Kidney epithelial cell (primary cell): ENCODE results near the gene CRISP2. TPM values are rescaled to one million over a fixed set of nuclear protein-coding genes. Genes with fewer than 3 reads are reported as not detected.

Source experiments
- DNase-seq: peaks from one replicate; pipeline ENCODE4 v3.0.0-alpha.2; 2010; ENCODE audit warnings: low read depth
- H3K27me3 ChIP-seq: 2 replicates; pipeline ENCODE4 v1.6.0; 2011; ENCODE audit warnings: low read length; ENCODE audit not compliant: control insufficient read depth, insufficient read depth
- H3K36me3 ChIP-seq: 2 replicates; pipeline ENCODE4 v1.5.1; 2011; ENCODE audit warnings: low read length; ENCODE audit not compliant: control insufficient read depth, insufficient read depth
- H3K4me3 ChIP-seq: 2 replicates; pipeline ENCODE4 v1.5.1; 2011; ENCODE audit warnings: low read depth, mild to moderate bottlenecking, control low read depth, low read length
- total RNA-seq: library from RNA; depleted of rRNA; stranded (reverse); fragments of >200 nt; gene quantifications from 2 replicates; pipeline ENCODE4 v1.2.3, GENCODE V29; 2015
- TF ChIP-seq, protein P1 (sequence below): IDR thresholded peaks from 2 replicates; pipeline ENCODE4 v1.5.1; 2011; ENCODE audit warnings: mild to moderate bottlenecking, moderate library complexity, low read length, control low read depth, inconsistent platforms; ENCODE audit not compliant: insufficient read depth, poor library complexity, severe bottlenecking

Gene CRISP2
- total RNA-seq, 1 donor from 2014 or later: not detected

DNA sequence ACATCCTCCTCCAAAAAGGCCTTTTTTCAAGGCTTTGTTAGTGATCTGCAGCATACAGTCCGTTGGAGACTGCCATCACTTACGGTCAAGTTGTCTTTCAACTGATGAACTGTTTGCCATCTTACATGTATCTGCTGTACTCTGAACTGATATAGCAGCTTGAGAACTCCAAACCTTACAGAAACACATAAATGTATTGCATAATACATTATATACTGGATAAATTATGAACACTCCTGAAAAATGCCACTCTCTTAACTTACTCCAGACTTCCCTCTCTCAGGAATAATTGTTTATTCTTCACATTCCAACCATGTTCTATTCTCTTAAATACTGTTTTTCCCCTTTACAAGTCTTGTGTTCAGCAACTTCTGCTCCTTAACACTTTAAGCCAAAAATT lies 62.1 kb downstream of the CRISP2 start:
- TF ChIP-seq, protein P1, sequence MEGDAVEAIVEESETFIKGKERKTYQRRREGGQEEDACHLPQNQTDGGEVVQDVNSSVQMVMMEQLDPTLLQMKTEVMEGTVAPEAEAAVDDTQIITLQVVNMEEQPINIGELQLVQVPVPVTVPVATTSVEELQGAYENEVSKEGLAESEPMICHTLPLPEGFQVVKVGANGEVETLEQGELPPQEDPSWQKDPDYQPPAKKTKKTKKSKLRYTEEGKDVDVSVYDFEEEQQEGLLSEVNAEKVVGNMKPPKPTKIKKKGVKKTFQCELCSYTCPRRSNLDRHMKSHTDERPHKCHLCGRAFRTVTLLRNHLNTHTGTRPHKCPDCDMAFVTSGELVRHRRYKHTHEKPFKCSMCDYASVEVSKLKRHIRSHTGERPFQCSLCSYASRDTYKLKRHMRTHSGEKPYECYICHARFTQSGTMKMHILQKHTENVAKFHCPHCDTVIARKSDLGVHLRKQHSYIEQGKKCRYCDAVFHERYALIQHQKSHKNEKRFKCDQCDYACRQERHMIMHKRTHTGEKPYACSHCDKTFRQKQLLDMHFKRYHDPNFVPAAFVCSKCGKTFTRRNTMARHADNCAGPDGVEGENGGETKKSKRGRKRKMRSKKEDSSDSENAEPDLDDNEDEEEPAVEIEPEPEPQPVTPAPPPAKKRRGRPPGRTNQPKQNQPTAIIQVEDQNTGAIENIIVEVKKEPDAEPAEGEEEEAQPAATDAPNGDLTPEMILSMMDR: no peak
- Histone ChIP-seq H3K36me3 (no peaks in the 10 kb centered on the region), H3K27me3 (no peaks in the 10 kb centered on the region), H3K4me3 (no peak overlapping the region)
- DNase-seq: no peak

DNA sequence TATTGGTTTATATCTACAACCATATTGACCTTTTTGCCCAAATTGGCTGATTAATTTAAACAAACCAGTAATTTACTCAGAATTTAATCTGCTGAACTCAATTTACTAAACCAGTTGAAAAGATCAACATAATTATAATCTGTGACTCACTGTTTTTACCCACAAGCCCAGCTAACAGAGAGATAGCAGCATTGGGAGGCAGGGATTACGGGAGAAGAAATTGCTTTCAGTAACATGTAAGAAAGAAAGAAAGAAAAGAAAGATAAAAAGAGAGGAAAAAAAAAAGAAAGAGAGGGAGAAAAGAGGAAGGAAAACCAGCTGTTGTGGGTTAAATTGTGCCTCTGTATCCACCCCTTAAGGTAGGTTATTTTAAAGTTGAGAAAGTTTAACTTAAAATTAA lies 63.4 kb downstream of the CRISP2 start:
- Histone ChIP-seq H3K36me3 (no peaks in the 10 kb centered on the region), H3K4me3 (no peak overlapping the region), H3K27me3 (no peaks in the 10 kb centered on the region)
- TF ChIP-seq, protein P1: no peak
- DNase-seq: no peak

DNA sequence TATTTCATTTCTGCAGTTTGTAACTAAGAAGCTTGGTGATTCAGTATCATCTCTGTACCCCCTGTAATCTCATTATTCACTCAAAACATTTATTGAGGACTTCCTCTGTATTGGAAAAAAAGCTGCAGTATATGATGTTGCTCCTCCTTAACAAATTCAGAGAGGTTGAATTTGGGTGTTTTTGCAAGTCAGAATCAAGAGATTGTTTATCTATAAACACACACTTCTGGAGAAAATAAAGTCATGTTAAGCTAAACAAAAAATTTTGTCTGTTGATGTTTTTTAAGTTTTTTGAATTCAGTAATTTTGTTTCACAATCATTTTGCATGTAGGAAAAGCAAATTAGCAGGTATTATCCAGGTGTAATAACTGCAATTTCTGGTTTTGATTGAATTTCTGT lies 65.3 kb downstream of the CRISP2 start:
- TF ChIP-seq, protein P1: no peak
- no peaks in the 10 kb centered on the region for H3K36me3 ChIP-seq

DNA sequence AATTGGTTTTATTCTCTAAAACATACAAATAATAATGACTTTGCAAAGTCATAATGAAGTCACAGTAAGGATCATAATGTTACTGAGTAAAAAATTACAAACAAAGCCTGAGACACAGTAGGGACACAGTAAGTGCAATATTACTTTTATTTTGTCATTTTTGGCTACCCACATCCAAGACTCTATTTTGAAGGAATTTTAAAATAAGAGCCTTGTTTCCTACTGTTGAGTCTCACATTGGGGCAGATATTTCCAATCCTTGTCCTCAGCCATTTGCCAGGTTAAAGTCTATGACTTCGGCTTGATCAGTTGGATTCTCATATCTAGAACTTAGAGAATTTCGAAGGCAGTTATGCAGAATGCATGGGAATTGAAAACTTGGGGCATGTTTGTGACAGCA lies 65.9 kb downstream of the CRISP2 start:
- H3K27me3 ChIP-seq: no peaks in the 10 kb centered on the region
- no peak for DNase-seq
- no peaks in the 10 kb centered on the region for H3K36me3 ChIP-seq
- no peak overlapping the region for H3K4me3 ChIP-seq
- TF ChIP-seq, protein P1: no peak

More for the DNA sequence above, 65.3 kb downstream of the CRISP2 start:
- Histone ChIP-seq H3K27me3 (no peaks in the 10 kb centered on the region), H3K4me3 (no peak overlapping the region)
- DNase-seq: no peak

DNA sequence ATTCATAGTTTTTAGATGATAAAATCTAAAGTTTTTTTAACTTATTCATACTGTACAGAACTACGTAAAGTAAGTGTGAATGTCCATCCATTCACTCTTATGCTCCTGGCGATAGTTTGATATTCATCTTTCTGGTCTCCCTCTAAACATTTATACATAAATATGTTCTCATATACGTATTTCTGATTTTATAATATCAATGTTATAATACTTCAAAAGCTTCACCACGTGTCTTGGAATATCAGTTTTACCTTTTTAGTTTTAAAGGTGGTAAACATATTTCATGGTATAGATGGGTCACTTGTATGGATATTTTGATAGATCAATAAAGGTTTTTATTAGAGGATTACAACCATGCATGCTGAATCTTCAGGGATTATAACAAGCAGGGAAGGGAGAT lies 66.4 kb downstream of the CRISP2 start:
- TF ChIP-seq, protein P1: no peak
- Histone ChIP-seq H3K4me3 (no peak overlapping the region), H3K27me3 (no peaks in the 10 kb centered on the region)

DNA sequence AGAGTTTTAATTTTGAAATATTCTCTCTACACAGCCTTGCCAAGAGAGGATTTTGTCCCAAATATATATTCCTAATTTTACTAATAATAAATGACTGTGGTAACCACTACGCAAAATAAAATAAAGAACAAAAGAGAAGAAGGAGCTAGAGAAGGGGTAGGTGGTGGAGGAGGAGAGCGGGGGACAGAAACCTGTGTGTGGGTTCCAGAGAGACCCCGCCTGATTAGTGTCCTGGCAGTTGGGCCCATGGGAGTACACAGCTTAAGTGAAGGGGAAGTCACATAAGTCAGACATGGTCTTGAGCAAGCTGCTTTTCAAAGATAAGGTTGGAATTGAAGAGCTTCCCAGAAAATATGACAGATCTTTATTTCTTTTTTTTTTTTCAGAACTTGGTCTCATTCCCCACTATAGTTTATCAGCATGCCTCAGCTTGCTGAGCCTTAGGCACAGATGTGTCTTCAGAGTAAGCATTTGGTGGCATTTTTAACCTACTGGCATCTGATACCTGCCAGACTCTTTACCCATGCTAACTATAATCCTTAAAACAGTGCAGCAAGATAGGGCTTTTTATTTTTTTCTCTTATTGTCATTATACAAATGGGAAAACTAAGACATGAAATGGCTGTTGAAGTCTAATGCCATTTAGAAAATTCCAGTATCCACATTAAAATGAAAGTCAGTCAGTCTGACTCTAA lies 67.1 kb downstream of the CRISP2 start:
- Histone ChIP-seq H3K27me3 (no peaks in the 10 kb centered on the region), H3K4me3 (no peak overlapping the region), H3K36me3 (no peaks in the 10 kb centered on the region)
- no peak for DNase-seq
- TF ChIP-seq, protein P1: no peak

More for the DNA sequence above, 66.4 kb downstream of the CRISP2 start:
- no peaks in the 10 kb centered on the region for H3K36me3 ChIP-seq
- DNase-seq: no peak
